Activated CD8-positive, alpha-beta T cell treated with anti-CD3 and anti-CD28 coated beads for 36 hours (primary cell): ENCODE results near the gene DDX10. TPM values are rescaled to one million over a fixed set of nuclear protein-coding genes. Genes with fewer than 3 reads are reported as not detected.

Experiments
- ATAC-seq: fragments of 200-7000 bp; cut with Tn5 transposase; one replicate; pipeline ENCODE4 v1.10.0; 2021; ENCODE audit warnings: mild to moderate bottlenecking, moderate library complexity
- CTCF ChIA-PET: fragments of 350-600 bp; sonication (Branson Sonifier 250); formaldehyde crosslinking; loops from one replicate; lab custom pipeline; 2021; ENCODE audit warnings: antibody characterized with exemption; lab: Charles Lee
- POLR2A ChIA-PET: fragments of 350-600 bp; sonication (Branson Sonifier 250); formaldehyde crosslinking; loops from one replicate; lab custom pipeline; 2021; ENCODE audit warnings: antibody characterized with exemption; lab: Charles Lee
- DNase-seq: peaks from one replicate; pipeline ENCODE4 v3.0.0-alpha.2; 2020
- H3K27ac Mint-ChIP-seq: one replicate; pipeline ENCODE4 v1.8.0; 2021; ENCODE audit warnings: mild to moderate bottlenecking, mixed read lengths
- H3K27me3 Mint-ChIP-seq: one replicate; pipeline ENCODE4 v1.8.0; 2021; ENCODE audit warnings: mixed read lengths
- H3K36me3 Mint-ChIP-seq: one replicate; pipeline ENCODE4 v1.8.0; 2021; ENCODE audit warnings: low read depth, mixed read lengths
- H3K4me1 Mint-ChIP-seq: one replicate; pipeline ENCODE4 v1.8.0; 2021; ENCODE audit warnings: low read depth, mixed read lengths
- H3K4me3 Mint-ChIP-seq: one replicate; pipeline ENCODE4 v1.8.0; 2021; ENCODE audit warnings: mild to moderate bottlenecking, moderate library complexity, mixed read lengths
- H3K9me3 Mint-ChIP-seq: one replicate; pipeline ENCODE4 v1.8.0; 2021; ENCODE audit warnings: mixed read lengths
- intact Hi-C: fragments of 100-400 bp; cut with micrococcal nuclease; formaldehyde crosslinking; loops from one replicate; pipeline ENCODE4 v1.10.0; 2022
- total RNA-seq, 2 experiments: library from RNA; stranded (reverse); gene quantifications; one replicate each; pipeline ENCODE4 v1.2.3, GENCODE V29; 2021
- TF ChIP-seq, protein P1 (sequence below): fragments of 200-600 bp; IDR thresholded peaks from one replicate; pipeline ENCODE4 v1.8.0; 2022; ENCODE audit warnings: antibody characterized with exemption, mild to moderate bottlenecking

The DDX10 gene
- total RNA-seq, 2 experiments from 2014 or later: 45.4 to 46.3 TPM

DNA sequence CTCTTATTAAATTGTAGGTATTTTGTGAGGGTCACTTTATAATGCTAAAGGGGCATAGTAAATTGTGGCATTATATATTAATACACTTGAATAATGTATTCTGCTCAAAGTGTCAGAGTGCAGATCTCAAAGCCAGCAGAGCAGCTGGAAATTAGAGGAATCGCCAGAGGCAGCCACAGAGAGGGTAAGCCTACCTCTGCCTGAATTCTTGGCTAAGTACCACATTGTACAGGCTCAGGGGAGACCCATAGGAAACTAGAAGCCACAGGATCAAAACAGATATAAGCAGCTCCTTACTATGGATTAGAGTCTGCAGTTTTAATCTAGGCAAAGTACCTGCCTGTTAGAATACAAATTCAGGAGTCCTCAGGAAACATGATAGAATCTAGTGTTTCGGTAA lies 249.3 kb downstream of the DDX10 start:
- TF ChIP-seq, protein P1, sequence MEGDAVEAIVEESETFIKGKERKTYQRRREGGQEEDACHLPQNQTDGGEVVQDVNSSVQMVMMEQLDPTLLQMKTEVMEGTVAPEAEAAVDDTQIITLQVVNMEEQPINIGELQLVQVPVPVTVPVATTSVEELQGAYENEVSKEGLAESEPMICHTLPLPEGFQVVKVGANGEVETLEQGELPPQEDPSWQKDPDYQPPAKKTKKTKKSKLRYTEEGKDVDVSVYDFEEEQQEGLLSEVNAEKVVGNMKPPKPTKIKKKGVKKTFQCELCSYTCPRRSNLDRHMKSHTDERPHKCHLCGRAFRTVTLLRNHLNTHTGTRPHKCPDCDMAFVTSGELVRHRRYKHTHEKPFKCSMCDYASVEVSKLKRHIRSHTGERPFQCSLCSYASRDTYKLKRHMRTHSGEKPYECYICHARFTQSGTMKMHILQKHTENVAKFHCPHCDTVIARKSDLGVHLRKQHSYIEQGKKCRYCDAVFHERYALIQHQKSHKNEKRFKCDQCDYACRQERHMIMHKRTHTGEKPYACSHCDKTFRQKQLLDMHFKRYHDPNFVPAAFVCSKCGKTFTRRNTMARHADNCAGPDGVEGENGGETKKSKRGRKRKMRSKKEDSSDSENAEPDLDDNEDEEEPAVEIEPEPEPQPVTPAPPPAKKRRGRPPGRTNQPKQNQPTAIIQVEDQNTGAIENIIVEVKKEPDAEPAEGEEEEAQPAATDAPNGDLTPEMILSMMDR: no peak
- CTCF ChIA-PET: interaction anchor here (0.9 kb wide), 1 partner anchor 21 kb away, joined by 3 read pairs; no protein-coding TSS in a partner anchor
- DNase-seq (no peak), ATAC-seq (no peak)
- Mint-ChIP-seq H3K9me3 (no peaks in the 10 kb centered on the region), H3K4me3 (no peak overlapping the region), H3K27ac (no peak overlapping the region), H3K36me3 (peaks cover 20% of the 10 kb centered on the region), H3K4me1 (peaks cover 4% of the 10 kb centered on the region), H3K27me3 (no peaks in the 10 kb centered on the region)
- intact Hi-C loops: no loop called here
- POLR2A ChIA-PET: no interaction called here

DNA sequence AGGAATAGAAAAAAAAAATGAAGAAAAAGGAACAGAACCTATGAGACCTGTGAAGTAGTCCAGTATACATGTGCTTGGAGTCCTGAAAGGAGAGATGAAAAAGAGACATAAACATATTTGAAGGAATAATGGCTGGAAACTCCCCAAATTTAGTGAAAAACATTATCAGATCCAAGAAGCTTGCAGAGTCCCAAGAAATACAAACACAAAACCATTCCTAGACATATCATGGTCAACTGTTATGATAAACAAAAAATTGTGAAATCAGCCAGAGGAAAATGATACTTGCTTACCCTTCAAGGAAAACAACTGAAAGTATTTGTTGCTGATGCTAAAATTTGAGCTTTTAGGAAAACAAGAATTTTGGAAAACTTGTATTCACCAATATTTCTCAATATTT lies 250.1 kb downstream of the DDX10 start:
- ATAC-seq (no peak), DNase-seq (no peak)
- ChIA-PET POLR2A (no interaction called here), CTCF (interaction anchor here (0.9 kb wide), 1 partner anchor 20 kb away, joined by 3 read pairs; no protein-coding TSS in a partner anchor)
- Mint-ChIP-seq H3K27ac (no peak overlapping the region), H3K36me3 (peaks cover 20% of the 10 kb centered on the region), H3K9me3 (no peaks in the 10 kb centered on the region), H3K4me1 (peaks cover 4% of the 10 kb centered on the region), H3K27me3 (no peaks in the 10 kb centered on the region), H3K4me3 (no peak overlapping the region)
- intact Hi-C loops: no loop called here
- TF ChIP-seq, protein P1: no peak

DNA sequence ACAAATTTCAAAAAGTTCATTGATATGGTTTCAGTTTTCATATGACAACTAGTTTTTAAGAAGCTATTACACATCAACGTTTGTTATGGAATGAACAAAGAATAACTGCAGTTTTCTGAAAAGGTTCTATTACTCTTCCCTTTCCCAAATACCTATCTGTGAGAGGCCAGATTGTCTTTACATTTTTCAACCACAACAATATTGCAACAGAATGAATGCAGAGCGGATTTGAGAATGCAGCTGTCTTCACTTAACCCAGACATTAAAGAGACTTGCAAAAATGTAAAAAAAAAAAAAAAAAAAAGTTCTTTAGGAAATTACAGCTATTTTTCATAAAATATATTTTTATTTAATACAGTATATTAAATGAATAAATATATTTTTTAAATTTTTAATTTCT lies 250.8 kb downstream of the DDX10 start:
- H3K9me3 Mint-ChIP-seq: no peaks in the 10 kb centered on the region

DNA sequence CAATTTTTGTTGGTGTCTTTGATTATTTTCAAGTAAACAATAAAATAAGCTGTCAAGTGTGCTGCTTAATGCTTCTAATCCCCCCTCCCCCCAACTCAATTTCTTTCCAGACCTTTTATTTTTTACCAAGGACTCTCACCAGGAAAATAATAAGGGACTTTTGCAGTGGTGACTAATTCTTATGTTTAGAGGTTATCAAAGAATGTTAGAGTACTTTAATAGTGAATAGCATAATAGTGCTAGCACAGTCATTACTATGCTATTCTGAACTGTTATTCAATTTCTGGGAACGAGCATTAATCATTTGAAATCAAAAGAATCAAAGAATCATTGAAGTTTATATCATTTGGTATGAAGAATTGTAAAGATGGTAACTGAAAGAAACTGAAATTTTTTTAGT lies 251.4 kb downstream of the DDX10 start:
- H3K4me1 Mint-ChIP-seq: peaks cover 4% of the 10 kb centered on the region
- intact Hi-C loops: no loop called here

More for the DNA sequence above, 250.8 kb downstream of the DDX10 start:
- Mint-ChIP-seq H3K27me3 (no peaks in the 10 kb centered on the region), H3K4me1 (peaks cover 4% of the 10 kb centered on the region), H3K36me3 (peaks cover 23% of the 10 kb centered on the region), H3K4me3 (no peak overlapping the region), H3K27ac (no peak overlapping the region)
- ATAC-seq (no peak), DNase-seq (no peak)
- intact Hi-C loops: no loop called here
- TF ChIP-seq, protein P1: no peak
- POLR2A ChIA-PET: no interaction called here
- CTCF ChIA-PET: interaction anchor here (0.6 kb wide), 1 partner anchor 334 kb away, joined by 3 read pairs; no protein-coding TSS in a partner anchor

DNA sequence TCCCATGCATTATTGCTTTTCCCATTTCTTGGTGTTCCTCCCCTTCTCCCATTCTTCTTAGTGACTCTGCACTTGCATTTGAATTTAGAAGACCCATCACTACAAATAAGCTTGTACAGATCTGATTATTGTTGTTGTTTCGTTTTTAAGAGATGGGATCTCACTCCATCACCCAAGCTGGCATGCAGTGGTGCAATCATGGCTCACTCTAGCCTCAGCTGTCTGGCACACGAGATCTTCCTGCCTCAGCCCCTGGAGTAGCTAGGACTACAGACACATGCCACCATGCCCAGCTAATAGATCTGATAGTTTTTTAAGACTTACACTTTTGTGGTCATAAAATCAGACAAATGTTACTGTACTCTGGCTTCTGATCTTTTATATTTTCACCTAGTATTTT lies 252.1 kb downstream of the DDX10 start:
- no peaks in the 10 kb centered on the region for H3K27me3 Mint-ChIP-seq
- TF ChIP-seq, protein P1: no peak
- intact Hi-C loops: no loop called here
- ChIA-PET POLR2A (no interaction called here), CTCF (no interaction called here)
- no peak overlapping the region for H3K4me3 Mint-ChIP-seq
- DNase-seq (no peak), ATAC-seq (no peak)
- H3K4me1 Mint-ChIP-seq: peaks cover 4% of the 10 kb centered on the region
- H3K36me3 Mint-ChIP-seq: peaks cover 24% of the 10 kb centered on the region
- no peaks in the 10 kb centered on the region for H3K9me3 Mint-ChIP-seq
- no peak overlapping the region for H3K27ac Mint-ChIP-seq

More for the DNA sequence above, 251.4 kb downstream of the DDX10 start:
- ATAC-seq (no peak), DNase-seq (no peak)
- POLR2A ChIA-PET: no interaction called here
- Mint-ChIP-seq H3K4me3 (no peak overlapping the region), H3K27me3 (no peaks in the 10 kb centered on the region), H3K9me3 (no peaks in the 10 kb centered on the region), H3K36me3 (peaks cover 24% of the 10 kb centered on the region), H3K27ac (no peak overlapping the region)
- TF ChIP-seq, protein P1: no peak
- CTCF ChIA-PET: interaction anchor here (0.6 kb wide), 1 partner anchor 334 kb away, joined by 3 read pairs; no protein-coding TSS in a partner anchor
